COR-L47 (cell line): Measurements from ENCODE around the gene GPX2.
"Not testable (repeated sequence)": the region's sequence is repeated elsewhere in the genome, so short reads cannot be mapped to it uniquely, and the experiment has no call there.

ENCODE experiments used
- DNase-seq: peaks from one replicate; lab custom pipeline; 2025; lab: John Stamatoyannopoulos, UW

The GPX2 gene

GRCh38 chr14:64913477-64913876, 29.1 kb downstream of the GPX2 start:
- not testable (repeated sequence) for DNase-seq

GRCh38 chr14:64912261-64912660, 30.3 kb downstream of the GPX2 start:
- no peak for DNase-seq

- peak; percentile 6 for DNase-seq
Observed at GRCh38 chr14:64910847-64911495, 31.6 kb downstream of the GPX2 start.

GRCh38 chr14:64906022-64906421, 36.5 kb downstream of the GPX2 start:
- DNase-seq = no peak

- DNase-seq = no peak
Observed at GRCh38 chr14:64899958-64900357, 42.6 kb downstream of the GPX2 start.

GRCh38 chr14:64891839-64892375, 50.6 kb downstream of the GPX2 start:
- DNase-seq = peak; percentile 58

GRCh38 chr14:64891173-64891838, 51.2 kb downstream of the GPX2 start:
- no peak for DNase-seq

GRCh38 chr14:64889352-64889751, 53.2 kb downstream of the GPX2 start:
- no peak for DNase-seq
